SU-DHL-6 (cell line): Measurements from ENCODE around the gene CLSTN2.

Experiments used
- H2AFZ ChIP-seq: fragments of 200-600 bp; sonication (generic); 2 replicates; pipeline ENCODE4 v1.6.1; 2014; ENCODE audit warnings: low read depth, mild to moderate bottlenecking, moderate library complexity, mixed read lengths, antibody characterized with exemption, low read length; ENCODE audit not compliant: severe bottlenecking
- H3F3A ChIP-seq: fragments of 200-600 bp; shearing (Covaris generic); 2 replicates; pipeline ENCODE4 v1.6.0; 2016; ENCODE audit warnings: antibody characterized with exemption, mild to moderate bottlenecking; ENCODE audit not compliant: insufficient read depth
- H3K27ac ChIP-seq: fragments of 200-600 bp; sonication (generic); 2 replicates; pipeline ENCODE4 v1.5.1; 2016; ENCODE audit warnings: low read depth, mild to moderate bottlenecking, low read length, moderate library complexity, mixed read lengths
- H3K27me3 ChIP-seq: fragments of 200-600 bp; sonication (generic), shearing (Covaris generic); 2 replicates; pipeline ENCODE4 v1.6.0; 2014; ENCODE audit warnings: mild to moderate bottlenecking, low read length
- H3K36me3 ChIP-seq: fragments of 200-600 bp; sonication (generic); 2 replicates; pipeline ENCODE4 v1.6.1; 2014; ENCODE audit warnings: mild to moderate bottlenecking, low read length, mixed read lengths
- H3K4me2 ChIP-seq: fragments of 300-600, 200-600 bp; shearing (Covaris generic), sonication (generic); 2 replicates; pipeline ENCODE4 v1.6.0; 2014; ENCODE audit warnings: low read length, low read depth, mild to moderate bottlenecking; ENCODE audit not compliant: poor library complexity, severe bottlenecking
- H3K4me3 ChIP-seq: fragments of 200-600 bp; sonication (generic); 2 replicates; pipeline ENCODE4 v1.5.1; 2014; ENCODE audit warnings: antibody characterized with exemption, low read length, mild to moderate bottlenecking, mixed read lengths; ENCODE audit not compliant: insufficient read depth, poor library complexity, severe bottlenecking
- H3K79me2 ChIP-seq: fragments of 200-600 bp; sonication (generic); 2 replicates; pipeline ENCODE4 v1.6.1; 2014; ENCODE audit warnings: mild to moderate bottlenecking, low read length, moderate library complexity; ENCODE audit not compliant: insufficient read depth
- H3K9ac ChIP-seq: fragments of 200-600 bp; sonication (generic); 2 replicates; pipeline ENCODE4 v1.7.0; 2014; ENCODE audit warnings: mild to moderate bottlenecking, low read length
- H3K9me2 ChIP-seq: fragments of 200-600 bp; sonication (generic); replicated peaks from 2 replicates; pipeline ENCODE4 v1.6.1; 2014; ENCODE audit warnings: low read length; ENCODE audit not compliant: insufficient read depth
- H3K9me3 ChIP-seq: fragments of 200-600 bp; sonication (generic); 2 replicates; pipeline ENCODE4 v1.6.1; 2014; ENCODE audit warnings: low read length, mixed read lengths; ENCODE audit not compliant: insufficient read depth
- H4K20me1 ChIP-seq: fragments of 200-600 bp; sonication (generic); 2 replicates; pipeline ENCODE4 v1.6.1; 2014; ENCODE audit warnings: low read depth, mild to moderate bottlenecking, antibody characterized with exemption, low read length, moderate library complexity, mixed read lengths
- CTCF ChIP-seq: fragments of 200-600 bp; sonication (generic); IDR thresholded peaks from one replicate; pipeline ENCODE4 v1.5.1; 2017; ENCODE audit warnings: antibody characterized with exemption, mild to moderate bottlenecking, low read length, moderate library complexity; ENCODE audit not compliant: insufficient read depth, poor library complexity, severe bottlenecking
- EZH2phosphoT487 ChIP-seq: fragments of 200-600 bp; sonication (generic), shearing (Covaris generic); conservative IDR thresholded peaks from 2 replicates; pipeline ENCODE4 v1.6.1; 2018; ENCODE audit warnings: mild to moderate bottlenecking, antibody characterized with exemption, low read length, moderate library complexity, mixed read lengths

CLSTN2 gene

GRCh38 chr3:140443806-140444205 lies 508.8 kb downstream of the CLSTN2 start:
- no peak overlapping the region for H3K27ac ChIP-seq
- H3K4me3 ChIP-seq: no peak overlapping the region
- H3K79me2 ChIP-seq: no peaks in the 10 kb centered on the region
- H4K20me1 ChIP-seq: no peaks in the 10 kb centered on the region
- no peak for TF ChIP-seq CTCF
- no peak for TF ChIP-seq EZH2phosphoT487
- no peak overlapping the region for H3K4me2 ChIP-seq
- no peaks in the 10 kb centered on the region for H3K27me3 ChIP-seq
- H3K9me2 ChIP-seq: no peaks in the 10 kb centered on the region
- no peak overlapping the region for H3K9ac ChIP-seq
- no peaks in the 10 kb centered on the region for H3F3A ChIP-seq
- no peaks in the 10 kb centered on the region for H3K9me3 ChIP-seq
- no peak overlapping the region for H2AFZ ChIP-seq
- H3K36me3 ChIP-seq: no peaks in the 10 kb centered on the region

- no peak overlapping the region for H3K4me3 ChIP-seq
- TF ChIP-seq EZH2phosphoT487 (no peak), CTCF (no peak)
Measured at GRCh38 chr3:140446734-140447133, 511.7 kb downstream of the CLSTN2 start.

GRCh38 chr3:140447136-140447535 lies 512.2 kb downstream of the CLSTN2 start:
- H3K27ac ChIP-seq: no peak overlapping the region
- TF ChIP-seq EZH2phosphoT487: no peak
- no peak for TF ChIP-seq CTCF
- H3K9me2 ChIP-seq: no peaks in the 10 kb centered on the region
- H3K4me2 ChIP-seq: no peak overlapping the region
- no peak overlapping the region for H3K9ac ChIP-seq
- H3F3A ChIP-seq: no peaks in the 10 kb centered on the region
- no peaks in the 10 kb centered on the region for H3K9me3 ChIP-seq
- H3K4me3 ChIP-seq: no peak overlapping the region
- no peak overlapping the region for H2AFZ ChIP-seq
- H3K27me3 ChIP-seq: no peaks in the 10 kb centered on the region
- H4K20me1 ChIP-seq: no peaks in the 10 kb centered on the region
- H3K79me2 ChIP-seq: no peaks in the 10 kb centered on the region
- no peaks in the 10 kb centered on the region for H3K36me3 ChIP-seq

More at GRCh38 chr3:140446734-140447133, 511.7 kb downstream of the CLSTN2 start:
- no peaks in the 10 kb centered on the region for H3K9me3 ChIP-seq
- no peaks in the 10 kb centered on the region for H3F3A ChIP-seq
- no peaks in the 10 kb centered on the region for H3K36me3 ChIP-seq
- H3K4me2 ChIP-seq: no peak overlapping the region
- no peaks in the 10 kb centered on the region for H3K79me2 ChIP-seq
- no peak overlapping the region for H3K9ac ChIP-seq
- no peaks in the 10 kb centered on the region for H4K20me1 ChIP-seq
- H2AFZ ChIP-seq: no peak overlapping the region
- no peaks in the 10 kb centered on the region for H3K27me3 ChIP-seq
- no peak overlapping the region for H3K27ac ChIP-seq
- no peaks in the 10 kb centered on the region for H3K9me2 ChIP-seq
